Measurements from ENCODE around the gene VASH1. TPM values are rescaled to one million over a fixed set of nuclear protein-coding genes. Genes with fewer than 3 reads are reported as not detected.

The VASH1 gene
- total and polyA plus RNA-seq, 2 experiments from 2014 or later: 0.78 to 2.8 TPM

GRCh38 chr14:76762411-76763095 is 1.3 kb downstream of the VASH1 start:
- no peak overlapping the region for H3K27ac ChIP-seq (ENCODE audit: low read depth)
- H3K27me3 Mint-ChIP-seq (ENCODE audit: insufficient read depth, low read depth, poor library complexity): peaks cover 43% of the 10 kb centered on the region

GRCh38 chr14:76763096-76764041 is 2.1 kb downstream of the VASH1 start:
- no peaks in the 10 kb centered on the region for H3K79me2 ChIP-seq (replicated peaks; ENCODE audit: insufficient read depth)
- H3F3A ChIP-seq (replicated peaks; ENCODE audit: low read depth): no peaks in the 10 kb centered on the region
- H3K27me3 Mint-ChIP-seq (ENCODE audit: insufficient read depth, low read depth, poor library complexity): peaks cover 43% of the 10 kb centered on the region
- H3K4me2 ChIP-seq: no peak overlapping the region
- peaks cover 70% of the 10 kb centered on the region for H3K27me3 ChIP-seq (ENCODE audit: insufficient read depth)
- no peak overlapping the region for H3K27ac ChIP-seq (ENCODE audit: low read depth)
- no peak for DNase-seq (ENCODE audit: low spot score)
- no peak for ATAC-seq
- no peaks in the 10 kb centered on the region for H3K36me3 Mint-ChIP-seq (ENCODE audit: low read depth)
- no peaks in the 10 kb centered on the region for H4K20me1 ChIP-seq (replicated peaks; ENCODE audit: insufficient read depth)
- H2AFZ ChIP-seq: no peak overlapping the region
- H3K4me1 ChIP-seq (ENCODE audit: insufficient read depth): peaks cover 24% of the 10 kb centered on the region
- H3K4me3 ChIP-seq: peak overlapping the region; percentile 86; the same call in 1 of the 2 replicates
- peak overlapping the region; percentile 80; the same call in 2 of the 3 replicates for H3K4me3 Mint-ChIP-seq
- H3K36me3 ChIP-seq (ENCODE audit: insufficient read depth): no peaks in the 10 kb centered on the region
- no peaks in the 10 kb centered on the region for H3K9me3 Mint-ChIP-seq
- peaks cover 26% of the 10 kb centered on the region for H3K4me1 Mint-ChIP-seq
- no peaks in the 10 kb centered on the region for H3K9me2 ChIP-seq (ENCODE audit: insufficient read depth)
- H3K27ac Mint-ChIP-seq: no peak overlapping the region
- TF ChIP-seq NANOG (IDR thresholded peaks at IDR 0.05; ENCODE audit: borderline replicate concordance) (no peak), EZH2 (IDR thresholded peaks at IDR 0.05; ENCODE audit: low read depth, unreplicated experiment) (no peak), ZNF114 (CRISPR knock-in tag; IDR thresholded peaks at IDR 0.05) (no peak), REST (IDR thresholded peaks at IDR 0.05; ENCODE audit: unreplicated experiment) (no peak), CTCF (conservative IDR thresholded peaks at IDR 0.05; ENCODE audit: low read depth in 2 of 2) (no peak), CREB1 (CRISPR knock-in tag; IDR thresholded peaks at IDR 0.05; ENCODE audit: low read depth) (no peak), EZH2phosphoT487 (IDR thresholded peaks at IDR 0.05; ENCODE audit: unreplicated experiment) (no peak)

More at GRCh38 chr14:76762411-76763095, 1.3 kb downstream of the VASH1 start:
- no peaks in the 10 kb centered on the region for H3F3A ChIP-seq (replicated peaks; ENCODE audit: low read depth)
- Mint-ChIP-seq H3K36me3 (ENCODE audit: low read depth) (no peaks in the 10 kb centered on the region), H3K27ac (no peak overlapping the region), H3K4me3 (peak overlapping the region; percentile 80), H3K9me3 (no peaks in the 10 kb centered on the region), H3K4me1 (peaks cover 18% of the 10 kb centered on the region)
- peak overlapping the region; percentile 86 for H3K4me3 ChIP-seq
- ATAC-seq (no peak), DNase-seq (ENCODE audit: low spot score) (no peak)
- TF ChIP-seq EZH2 (IDR thresholded peaks at IDR 0.05; ENCODE audit: low read depth, unreplicated experiment) (peak; percentile 62), REST (IDR thresholded peaks at IDR 0.05; ENCODE audit: unreplicated experiment) (no peak)
- peaks cover 75% of the 10 kb centered on the region for H3K27me3 ChIP-seq (ENCODE audit: insufficient read depth)
- H2AFZ ChIP-seq: peak overlapping the region; percentile 91
- H3K79me2 ChIP-seq (replicated peaks; ENCODE audit: insufficient read depth): no peaks in the 10 kb centered on the region
- peak overlapping the region; percentile 97 for H3K4me2 ChIP-seq
- H3K9me2 ChIP-seq (ENCODE audit: insufficient read depth): no peaks in the 10 kb centered on the region
- peaks cover 18% of the 10 kb centered on the region for H3K4me1 ChIP-seq (ENCODE audit: insufficient read depth)
- no peaks in the 10 kb centered on the region for H3K36me3 ChIP-seq (ENCODE audit: insufficient read depth)
- no peaks in the 10 kb centered on the region for H4K20me1 ChIP-seq (replicated peaks; ENCODE audit: insufficient read depth)
